DMS53 treated with DMSO at 0.1 percent for 48 hours (cell line): ENCODE data around the gene KLF1.

Experiments used
- DNase-seq: peaks from one replicate; lab custom pipeline; 2025; ENCODE audit not compliant: unreplicated experiment; lab: John Stamatoyannopoulos, UW

KLF1 gene

DNA sequence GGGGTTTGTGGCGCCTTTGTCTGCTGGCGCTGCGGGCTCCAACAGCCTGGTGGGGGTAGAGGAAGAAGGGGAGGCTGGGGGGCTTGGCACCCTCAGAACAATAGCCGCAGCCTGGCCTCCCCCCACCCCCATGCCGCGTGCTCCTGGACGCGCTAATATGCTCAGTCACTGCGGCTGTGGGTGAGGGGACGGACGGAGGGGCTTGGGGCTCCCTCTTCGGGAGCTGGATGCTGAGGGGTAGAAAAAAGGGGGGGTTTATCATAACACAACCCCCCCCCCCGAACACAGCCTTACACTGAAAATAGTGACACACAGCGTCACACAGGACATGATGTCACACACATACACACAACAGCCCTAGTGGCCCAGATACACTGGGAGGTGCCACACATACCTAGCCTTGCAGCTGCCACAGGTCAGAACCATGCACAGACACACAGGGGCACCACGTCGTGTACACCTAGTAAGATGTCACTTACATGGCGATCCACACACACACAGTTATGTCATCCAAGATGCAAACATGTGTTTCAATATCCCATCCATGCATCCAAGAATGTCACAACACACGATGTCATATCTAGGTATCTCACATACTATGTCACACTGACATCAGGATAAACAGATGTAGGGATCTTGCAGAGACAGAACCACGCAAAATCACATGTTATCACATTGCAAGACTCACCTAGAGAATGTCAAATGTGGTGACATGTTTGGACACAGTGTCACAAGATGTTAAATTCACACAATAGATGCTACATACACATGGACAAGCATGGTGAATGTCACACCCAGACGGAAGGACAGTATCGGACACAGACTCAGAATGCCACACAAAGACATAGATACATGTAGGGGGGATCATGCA lies 47.9 kb downstream of the KLF1 start:
- DNase-seq, result no peak

DNA sequence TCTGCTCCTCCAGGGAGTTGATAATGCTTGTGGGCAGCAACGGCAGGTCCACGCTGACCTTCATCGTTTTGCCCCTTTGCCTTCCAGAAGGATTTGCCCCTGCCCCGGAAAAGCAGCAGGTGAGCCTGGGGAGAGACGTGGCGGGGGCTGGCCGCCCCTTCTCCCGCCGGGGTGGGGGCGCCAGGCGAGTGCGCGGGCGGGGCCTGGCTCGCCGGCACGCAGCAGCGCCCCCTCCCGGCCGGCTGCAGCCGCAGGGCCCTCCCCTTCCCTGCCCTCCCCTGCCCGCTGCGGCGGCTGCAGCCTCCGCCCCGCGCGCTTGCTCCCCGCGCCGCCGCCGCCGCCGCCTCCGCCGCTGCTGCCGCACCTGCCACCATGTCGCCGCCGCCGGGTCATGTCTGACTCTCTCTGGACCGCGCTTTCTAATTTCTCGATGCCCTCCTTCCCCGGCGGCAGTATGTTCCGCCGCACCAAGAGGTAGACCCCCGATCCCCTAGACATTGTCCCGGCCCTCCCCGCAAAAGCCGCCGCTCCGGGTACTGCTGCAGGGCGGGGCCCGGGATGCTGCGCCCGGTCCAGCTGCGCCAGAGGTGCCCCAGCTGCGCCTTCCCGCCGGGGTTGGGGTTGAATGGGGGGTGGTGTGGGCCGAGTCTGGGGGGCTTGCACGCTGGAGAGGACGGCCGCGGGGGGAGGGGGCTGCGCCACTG lies 48.7 kb downstream of the KLF1 start, which contains the start of gene MAST1:
TSS of gene MAST1 (plus strand) at position 334 of the 704 bp plus-strand sequence. CDS start at position 392, 58 bp downstream.
- DNase-seq, result peak; percentile 14

DNA sequence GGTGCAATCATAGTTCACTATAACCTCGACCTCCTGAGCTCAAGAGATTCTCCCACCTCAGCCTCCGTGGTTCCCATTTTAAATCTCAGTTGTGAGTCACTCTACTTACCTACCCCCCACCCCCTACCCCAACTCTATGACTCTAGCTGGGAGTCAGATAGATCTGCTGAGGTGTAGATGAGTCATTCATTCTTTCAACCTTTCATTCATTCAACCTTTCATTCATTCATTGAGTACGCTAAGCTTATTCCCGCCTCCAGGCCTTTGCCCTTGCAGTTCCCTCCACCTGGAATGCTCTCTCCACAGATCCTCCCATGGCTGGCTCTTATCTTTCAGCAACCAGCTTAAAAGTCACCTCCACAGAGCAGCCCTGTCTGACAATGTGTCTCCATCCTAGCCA lies 49.8 kb downstream of the KLF1 start:
- DNase-seq, result no peak

DNA sequence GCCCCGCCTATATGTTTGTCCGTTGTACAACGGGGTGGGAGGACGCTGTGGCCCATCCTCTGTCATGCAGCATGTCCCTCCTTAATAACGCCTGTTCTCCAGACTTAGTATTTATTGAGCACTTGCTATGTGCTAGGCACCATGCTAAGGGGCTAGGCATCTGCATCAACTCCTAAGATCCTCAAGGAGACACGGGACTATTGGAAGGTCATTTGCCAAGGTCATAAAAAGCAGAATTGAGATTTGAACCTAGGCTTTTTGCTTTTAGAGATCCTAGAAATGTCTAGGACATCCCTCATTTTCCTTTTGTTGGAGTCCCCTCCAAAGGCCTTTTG lies 50.5 kb downstream of the KLF1 start:
- no peak for DNase-seq

DNA sequence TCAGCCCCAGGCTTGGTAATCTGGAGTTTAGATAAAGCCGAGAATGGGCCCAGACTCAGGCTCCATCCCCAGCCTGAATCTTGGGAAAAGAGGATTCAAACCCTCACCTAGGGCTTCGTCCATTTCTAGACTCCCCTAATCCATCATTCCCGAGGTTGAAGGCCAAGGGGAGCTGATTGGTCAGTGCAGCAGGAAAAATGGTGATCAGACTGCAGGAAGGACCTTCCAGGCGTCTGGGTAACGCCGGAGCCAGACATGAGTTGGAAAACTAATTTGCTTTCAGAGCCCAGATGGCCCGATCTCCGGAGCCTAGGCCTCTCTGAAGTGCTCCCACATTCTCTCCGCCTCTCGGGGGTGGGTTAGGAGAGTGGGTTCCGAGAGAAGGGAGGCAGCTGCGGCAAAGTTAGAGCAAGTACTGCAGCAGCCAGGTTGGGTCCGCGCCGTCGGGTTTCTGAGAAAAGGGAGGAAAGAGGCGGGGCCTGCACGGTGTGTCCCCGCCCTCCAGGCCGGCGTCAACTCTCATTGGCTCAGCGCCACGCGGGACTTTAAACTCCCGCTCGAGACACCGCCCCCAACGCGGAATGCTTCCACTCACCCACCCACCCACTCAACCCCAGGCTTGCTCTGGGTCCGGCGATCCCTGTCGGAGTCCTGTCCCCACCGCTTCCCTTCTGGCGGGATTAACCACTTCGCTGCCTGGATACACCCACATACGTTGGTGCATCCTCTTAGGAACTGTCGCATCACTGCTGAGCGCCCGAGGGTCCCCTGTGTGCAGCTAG lies 51.8 kb downstream of the KLF1 start:
- DNase-seq, result no peak

DNA sequence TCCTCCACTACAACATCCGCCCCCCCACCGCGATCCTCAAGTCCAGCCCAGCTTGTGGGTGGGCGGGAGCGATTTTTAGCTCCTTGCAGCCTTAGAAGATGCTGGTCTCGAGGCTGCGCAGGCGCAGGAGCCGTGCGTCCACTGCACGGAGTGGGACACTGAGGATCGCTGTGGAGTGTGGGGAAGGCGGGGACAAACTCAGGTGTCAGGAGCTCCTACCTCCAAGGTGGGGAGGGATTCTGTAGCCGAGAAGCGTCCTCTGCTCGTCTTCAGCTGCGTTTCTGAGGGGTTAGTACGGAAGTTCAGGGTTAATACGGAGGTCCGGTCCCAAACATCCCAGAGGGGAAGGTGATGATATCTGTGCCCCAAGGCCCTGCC lies 52.4 kb downstream of the KLF1 start, which contains the start of gene RTBDN:
TSS of gene RTBDN (minus strand) at position 14 of the 378 bp plus-strand sequence. CDS start 4,600 bp downstream, outside the sequence.
- no peak for DNase-seq
